ENCODE measurements around the gene MYOZ1.

DNA sequence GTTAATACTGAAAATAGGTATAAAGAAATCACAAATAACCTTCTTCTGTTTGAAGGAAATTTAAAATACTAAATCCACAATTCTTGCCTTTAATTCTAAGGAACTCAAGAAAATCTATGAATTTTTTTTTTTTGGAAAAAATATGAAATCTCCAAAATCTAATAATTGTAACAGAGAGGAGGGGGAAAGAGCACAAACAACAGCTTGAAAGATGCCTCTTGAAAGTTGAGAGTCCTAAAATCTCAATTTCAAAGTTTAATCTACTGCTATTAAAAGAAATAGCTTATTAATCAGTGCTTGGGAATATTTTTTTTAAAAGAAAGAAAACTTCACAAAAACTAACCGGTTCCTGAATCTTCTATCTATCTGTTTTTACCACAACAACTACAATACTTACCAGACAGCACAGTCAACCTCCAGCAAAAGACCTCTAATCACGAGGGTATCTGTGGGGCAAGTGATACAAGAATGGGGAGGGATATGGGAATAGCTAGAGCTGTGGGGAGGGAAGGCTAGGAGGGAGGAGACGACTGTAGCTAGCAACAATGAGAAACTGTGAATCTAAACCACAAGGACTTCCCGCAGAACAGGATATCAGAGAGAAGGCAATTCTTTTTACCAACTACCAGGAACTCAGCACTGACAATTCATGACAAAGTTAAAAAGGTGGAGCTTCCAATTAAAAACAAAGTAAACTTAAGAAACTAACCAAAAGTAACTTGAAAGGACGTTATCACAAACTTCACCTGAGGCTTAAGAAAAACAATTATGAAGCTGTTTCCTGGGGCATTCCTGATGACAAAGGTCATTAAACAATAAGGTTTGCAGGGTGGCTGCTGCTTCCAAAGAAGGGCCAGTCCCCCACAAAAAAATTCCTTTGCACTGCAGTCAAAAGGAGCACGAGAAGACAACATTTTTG lies 50.1 kb downstream of the MYOZ1 start, which contains the start of gene USP54:
- TF ChIP-seq EZH2phosphoT487 (IDR thresholded peaks at IDR 0.05; ENCODE audit: insufficient read depth, low read depth): no peak
- TF ChIP-seq EZH2 (IDR thresholded peaks at IDR 0.05; ENCODE audit: insufficient read depth, poor library complexity, severe bottlenecking): no peak
